ENCODE data around the gene SLC6A12.

DNA sequence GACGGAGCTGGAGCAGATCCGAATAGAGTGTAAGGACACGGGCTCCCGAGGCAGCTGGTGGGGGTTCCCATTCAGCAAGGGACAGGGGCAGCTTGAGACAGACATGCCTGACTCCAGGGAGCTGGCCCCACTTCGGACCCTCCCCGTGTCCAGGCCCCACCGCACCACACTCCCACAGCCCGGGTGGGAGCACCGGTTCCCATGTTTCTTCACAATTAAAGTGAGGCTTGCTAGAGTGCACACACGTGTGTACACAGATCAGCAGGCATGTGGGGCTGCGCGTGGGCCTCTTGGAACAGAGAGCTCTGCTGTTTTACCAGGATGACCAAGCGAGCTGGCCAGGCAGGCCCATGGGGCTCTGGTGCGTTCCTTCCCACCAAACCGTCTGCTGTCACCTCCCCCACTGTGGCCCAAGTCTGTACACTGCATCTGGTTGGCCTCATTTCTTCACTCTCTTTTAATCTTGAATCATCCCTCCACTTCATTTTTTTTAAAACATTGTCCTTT, 48.0 kb downstream of the SLC6A12 start:
- TF ChIP-seq, protein P1, sequence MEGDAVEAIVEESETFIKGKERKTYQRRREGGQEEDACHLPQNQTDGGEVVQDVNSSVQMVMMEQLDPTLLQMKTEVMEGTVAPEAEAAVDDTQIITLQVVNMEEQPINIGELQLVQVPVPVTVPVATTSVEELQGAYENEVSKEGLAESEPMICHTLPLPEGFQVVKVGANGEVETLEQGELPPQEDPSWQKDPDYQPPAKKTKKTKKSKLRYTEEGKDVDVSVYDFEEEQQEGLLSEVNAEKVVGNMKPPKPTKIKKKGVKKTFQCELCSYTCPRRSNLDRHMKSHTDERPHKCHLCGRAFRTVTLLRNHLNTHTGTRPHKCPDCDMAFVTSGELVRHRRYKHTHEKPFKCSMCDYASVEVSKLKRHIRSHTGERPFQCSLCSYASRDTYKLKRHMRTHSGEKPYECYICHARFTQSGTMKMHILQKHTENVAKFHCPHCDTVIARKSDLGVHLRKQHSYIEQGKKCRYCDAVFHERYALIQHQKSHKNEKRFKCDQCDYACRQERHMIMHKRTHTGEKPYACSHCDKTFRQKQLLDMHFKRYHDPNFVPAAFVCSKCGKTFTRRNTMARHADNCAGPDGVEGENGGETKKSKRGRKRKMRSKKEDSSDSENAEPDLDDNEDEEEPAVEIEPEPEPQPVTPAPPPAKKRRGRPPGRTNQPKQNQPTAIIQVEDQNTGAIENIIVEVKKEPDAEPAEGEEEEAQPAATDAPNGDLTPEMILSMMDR (IDR thresholded peaks at IDR 0.05): no peak
- TF ChIP-seq POLR2A (IDR thresholded peaks at IDR 0.05): no peak

Measured in uterus (tissue), 2 donors.